Liver (tissue), 9 donors: ENCODE results near the gene ABHD17A. TPM values are rescaled to one million over a fixed set of nuclear protein-coding genes. Genes with fewer than 3 reads are reported as not detected.

Experiments
- DNase-seq: peaks from one replicate; pipeline ENCODE4 v3.0.0-alpha.2; 2017; ENCODE audit warnings: low spot score
- H3K27ac ChIP-seq, 2 donors: one replicate each; pipeline ENCODE4 v1.7.0; 2013; ENCODE audit warnings: inconsistent platforms in 2 of 2, low read length in 2 of 2, control low read depth in 1 of 2, low read depth in 1 of 2, mild to moderate bottlenecking in 1 of 2
- H3K27me3 ChIP-seq, 4 donors: one replicate each; pipeline versions ENCODE4 v1.6.1 to v1.7.0; 2013; ENCODE audit warnings: low read length in 3 of 4, inconsistent platforms in 1 of 4, mild to moderate bottlenecking in 1 of 4, moderate library complexity in 1 of 4; ENCODE audit not compliant: control insufficient read depth in 4 of 4, insufficient read depth in 4 of 4
- H3K36me3 ChIP-seq, 4 donors: one replicate each; pipeline versions ENCODE4 v1.6.1 to v1.7.0; 2013; ENCODE audit warnings: low read length in 3 of 4, mild to moderate bottlenecking in 3 of 4, low read depth in 1 of 4, moderate library complexity in 1 of 4; ENCODE audit not compliant: control insufficient read depth in 4 of 4, insufficient read depth in 3 of 4
- H3K4me1 ChIP-seq, 4 donors: one replicate each; pipeline versions ENCODE4 v1.6.1 to v1.7.0; 2013; ENCODE audit warnings: low read length in 3 of 4, mild to moderate bottlenecking in 3 of 4, moderate library complexity in 1 of 4; ENCODE audit not compliant: control insufficient read depth in 4 of 4, insufficient read depth in 4 of 4
- H3K4me3 ChIP-seq, 3 donors: one replicate each; pipeline versions ENCODE4 v1.6.1 to v1.7.0; 2013; ENCODE audit warnings: low read length in 3 of 3, control low read depth in 1 of 3, low read depth in 1 of 3, mild to moderate bottlenecking in 1 of 3
- H3K9ac ChIP-seq, 2 donors: one replicate each; pipeline ENCODE4 v1.7.0; 2013; ENCODE audit warnings: low read length in 2 of 2, mild to moderate bottlenecking in 2 of 2, moderate library complexity in 2 of 2, control low read depth in 1 of 2, low read depth in 1 of 2
- H3K9me3 ChIP-seq, 4 donors: one replicate each; pipeline versions ENCODE4 v1.6.1 to v1.7.0; 2013; ENCODE audit warnings: low read length in 3 of 4; ENCODE audit not compliant: control insufficient read depth in 4 of 4
- EGR1 ChIP-seq, 2 donors: IDR thresholded peaks; 2 replicates each; pipeline ENCODE4 v1.6.1; 2016 to 2018; ENCODE audit warnings: antibody characterized with exemption in 2 of 2, low read depth in 2 of 2
- FOXA1 ChIP-seq: IDR thresholded peaks from 2 replicates; pipeline ENCODE4 v1.6.1; 2016; ENCODE audit warnings: antibody characterized with exemption
- FOXA2 ChIP-seq: IDR thresholded peaks from 2 replicates; pipeline ENCODE4 v1.6.1; 2016; ENCODE audit warnings: antibody characterized with exemption
- GABPA ChIP-seq, 2 donors: IDR thresholded peaks in 1 of 2; conservative IDR thresholded peaks in 1 of 2; 2 replicates each; pipeline ENCODE4 v1.6.1; 2016; ENCODE audit warnings: antibody characterized with exemption in 2 of 2, mild to moderate bottlenecking in 1 of 2, moderate library complexity in 1 of 2
- HNF4A ChIP-seq, 2 donors: conservative IDR thresholded peaks; 2 replicates each; pipeline ENCODE4 v1.6.1; 2016; ENCODE audit warnings: antibody characterized with exemption in 2 of 2, mild to moderate bottlenecking in 2 of 2
- HNF4G ChIP-seq: IDR thresholded peaks from 2 replicates; pipeline ENCODE4 v1.6.1; 2016; ENCODE audit warnings: antibody characterized with exemption
- JUND ChIP-seq, 2 donors: IDR thresholded peaks; 2 replicates each; pipeline ENCODE4 v1.6.1; 2016; ENCODE audit warnings: antibody characterized with exemption in 2 of 2
- NR2F2 ChIP-seq: IDR thresholded peaks from 2 replicates; pipeline ENCODE4 v1.6.1; 2016; ENCODE audit warnings: antibody characterized with exemption
- RAD21 ChIP-seq, 2 donors: IDR thresholded peaks; 2 replicates each; pipeline ENCODE4 v1.6.1; 2016; ENCODE audit warnings: antibody characterized with exemption in 2 of 2, mild to moderate bottlenecking in 2 of 2
- RXRA ChIP-seq, 2 donors: IDR thresholded peaks; 2 replicates each; pipeline ENCODE4 v1.6.1; 2017 to 2018; ENCODE audit warnings: antibody characterized with exemption in 2 of 2, mild to moderate bottlenecking in 1 of 2
- SP1 ChIP-seq: IDR thresholded peaks from 2 replicates; pipeline ENCODE4 v1.6.1; 2018; ENCODE audit warnings: antibody characterized with exemption, mild to moderate bottlenecking
- TAF1 ChIP-seq: conservative IDR thresholded peaks from 2 replicates; pipeline ENCODE4 v1.6.1; 2016; ENCODE audit warnings: antibody characterized with exemption, mild to moderate bottlenecking
- YY1 ChIP-seq: IDR thresholded peaks from 2 replicates; pipeline ENCODE4 v1.6.1; 2016; ENCODE audit warnings: antibody characterized with exemption, mild to moderate bottlenecking
- WGBS: extraction: QIAGEN DNeasy Blood & Tissue Kit; methylation state at CpG from one replicate; pipeline ENCODE4 v1.1.7; 2013; 5-methylcytosine and 5-hydroxymethylcytosine counted together
- polyA plus RNA-seq, 2 donors: library from polyadenylated mRNA; stranded (reverse) in 1 of 2; unstranded in 1 of 2; fragments of 200-250 nt in 1 of 2; fragments of >200 nt in 1 of 2; fragmentation: Nextera tagmentation in 1 of 2; extraction: Ambion mirVana in 1 of 2; gene quantifications; one replicate each; pipeline versions ENCODE4 v1.2.1 to v1.2.3, GENCODE V29; 2013 to 2015
- total RNA-seq, 2 donors: library from RNA; depleted of rRNA; stranded (reverse); fragments of >200 nt; gene quantifications; one replicate each; pipeline ENCODE4 v1.2.3, GENCODE V29; 2014
- TF ChIP-seq, protein P1 (sequence below): IDR thresholded peaks from 2 replicates; pipeline ENCODE4 v1.6.1; 2016; ENCODE audit warnings: antibody characterized with exemption
- TF ChIP-seq, protein P2 (sequence below): IDR thresholded peaks from 2 replicates; pipeline ENCODE4 v1.6.1; 2016; ENCODE audit warnings: antibody characterized with exemption, mild to moderate bottlenecking
- TF ChIP-seq, protein P3 (sequence below): IDR thresholded peaks from 2 replicates; pipeline ENCODE4 v1.6.1; 2016; ENCODE audit warnings: antibody characterized with exemption
- TF ChIP-seq, protein P4 (sequence below): IDR thresholded peaks from 2 replicates; pipeline ENCODE4 v1.6.1; 2016; ENCODE audit warnings: antibody characterized with exemption
- TF ChIP-seq, protein P5 (sequence below): fragments of 150-350 bp; IDR thresholded peaks from 2 replicates; pipeline ENCODE4 v1.5.1; 2017; ENCODE audit warnings: improper control_type of control experiment, low read depth, low read length; ENCODE audit not compliant: missing input control
- donor health status: healthy.
- donor health status: healthy.
- donor health status: healthy.
- donor health status: healthy.
- donor health status: healthy.

The ABHD17A gene
- total and polyA plus RNA-seq, 4 donors: 8.1 to 30.2 (median 27.0) TPM

DNA sequence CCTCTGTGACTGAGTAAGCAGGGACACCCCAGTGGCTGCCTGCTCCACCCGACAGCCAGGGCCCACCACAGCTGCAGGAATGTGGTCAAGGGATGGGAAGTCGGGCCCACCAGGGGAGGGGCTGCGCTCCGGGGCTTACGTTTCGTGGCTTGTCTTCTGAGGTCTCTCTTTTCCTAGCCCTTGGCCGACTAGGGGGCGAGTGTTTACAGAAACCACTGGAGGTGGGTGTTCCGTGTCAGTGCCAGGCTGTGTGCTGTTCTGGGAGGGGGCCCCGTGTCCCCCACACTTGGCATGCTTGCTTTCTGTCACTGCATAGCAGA is 24.4 kb upstream of the ABHD17A start:
- no peak overlapping the region for H3K4me3 ChIP-seq
- DNase-seq: no peak
- TF ChIP-seq EGR1 (IDR thresholded peaks at IDR 0.05; ENCODE audit: low read depth in 2 of 2): no peak
- TF ChIP-seq JUND (IDR thresholded peaks at IDR 0.05): no peak
- TF ChIP-seq FOXA1: no peak
- no peak for TF ChIP-seq TAF1
- TF ChIP-seq, protein P1, sequence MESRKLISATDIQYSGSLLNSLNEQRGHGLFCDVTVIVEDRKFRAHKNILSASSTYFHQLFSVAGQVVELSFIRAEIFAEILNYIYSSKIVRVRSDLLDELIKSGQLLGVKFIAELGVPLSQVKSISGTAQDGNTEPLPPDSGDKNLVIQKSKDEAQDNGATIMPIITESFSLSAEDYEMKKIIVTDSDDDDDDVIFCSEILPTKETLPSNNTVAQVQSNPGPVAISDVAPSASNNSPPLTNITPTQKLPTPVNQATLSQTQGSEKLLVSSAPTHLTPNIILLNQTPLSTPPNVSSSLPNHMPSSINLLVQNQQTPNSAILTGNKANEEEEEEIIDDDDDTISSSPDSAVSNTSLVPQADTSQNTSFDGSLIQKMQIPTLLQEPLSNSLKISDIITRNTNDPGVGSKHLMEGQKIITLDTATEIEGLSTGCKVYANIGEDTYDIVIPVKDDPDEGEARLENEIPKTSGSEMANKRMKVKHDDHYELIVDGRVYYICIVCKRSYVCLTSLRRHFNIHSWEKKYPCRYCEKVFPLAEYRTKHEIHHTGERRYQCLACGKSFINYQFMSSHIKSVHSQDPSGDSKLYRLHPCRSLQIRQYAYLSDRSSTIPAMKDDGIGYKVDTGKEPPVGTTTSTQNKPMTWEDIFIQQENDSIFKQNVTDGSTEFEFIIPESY: no peak
- TF ChIP-seq GABPA (IDR thresholded peaks at IDR 0.05 in 1 of 2, conservative IDR thresholded peaks at IDR 0.05 in 1 of 2): no peak
- TF ChIP-seq, protein P2, sequence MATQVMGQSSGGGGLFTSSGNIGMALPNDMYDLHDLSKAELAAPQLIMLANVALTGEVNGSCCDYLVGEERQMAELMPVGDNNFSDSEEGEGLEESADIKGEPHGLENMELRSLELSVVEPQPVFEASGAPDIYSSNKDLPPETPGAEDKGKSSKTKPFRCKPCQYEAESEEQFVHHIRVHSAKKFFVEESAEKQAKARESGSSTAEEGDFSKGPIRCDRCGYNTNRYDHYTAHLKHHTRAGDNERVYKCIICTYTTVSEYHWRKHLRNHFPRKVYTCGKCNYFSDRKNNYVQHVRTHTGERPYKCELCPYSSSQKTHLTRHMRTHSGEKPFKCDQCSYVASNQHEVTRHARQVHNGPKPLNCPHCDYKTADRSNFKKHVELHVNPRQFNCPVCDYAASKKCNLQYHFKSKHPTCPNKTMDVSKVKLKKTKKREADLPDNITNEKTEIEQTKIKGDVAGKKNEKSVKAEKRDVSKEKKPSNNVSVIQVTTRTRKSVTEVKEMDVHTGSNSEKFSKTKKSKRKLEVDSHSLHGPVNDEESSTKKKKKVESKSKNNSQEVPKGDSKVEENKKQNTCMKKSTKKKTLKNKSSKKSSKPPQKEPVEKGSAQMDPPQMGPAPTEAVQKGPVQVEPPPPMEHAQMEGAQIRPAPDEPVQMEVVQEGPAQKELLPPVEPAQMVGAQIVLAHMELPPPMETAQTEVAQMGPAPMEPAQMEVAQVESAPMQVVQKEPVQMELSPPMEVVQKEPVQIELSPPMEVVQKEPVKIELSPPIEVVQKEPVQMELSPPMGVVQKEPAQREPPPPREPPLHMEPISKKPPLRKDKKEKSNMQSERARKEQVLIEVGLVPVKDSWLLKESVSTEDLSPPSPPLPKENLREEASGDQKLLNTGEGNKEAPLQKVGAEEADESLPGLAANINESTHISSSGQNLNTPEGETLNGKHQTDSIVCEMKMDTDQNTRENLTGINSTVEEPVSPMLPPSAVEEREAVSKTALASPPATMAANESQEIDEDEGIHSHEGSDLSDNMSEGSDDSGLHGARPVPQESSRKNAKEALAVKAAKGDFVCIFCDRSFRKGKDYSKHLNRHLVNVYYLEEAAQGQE: no peak
- TF ChIP-seq SP1: no peak
- TF ChIP-seq YY1: no peak
- TF ChIP-seq FOXA2: no peak
- whole genome bisulfite sequencing: 85% methylated on average over 10 of the region's 10 CpGs
- no peak overlapping the region for H3K27ac ChIP-seq
- peaks cover 0 to 11% (median 4%) of the 10 kb centered on the region in 4 donors for H3K36me3 ChIP-seq
- H3K4me1 ChIP-seq: peaks cover 3 to 11% (median 7%) of the 10 kb centered on the region in 4 donors
- no peaks in the 10 kb centered on the region for H3K9me3 ChIP-seq
- H3K9ac ChIP-seq: no peak overlapping the region
- H3K27me3 ChIP-seq: no peaks in the 10 kb centered on the region

DNA sequence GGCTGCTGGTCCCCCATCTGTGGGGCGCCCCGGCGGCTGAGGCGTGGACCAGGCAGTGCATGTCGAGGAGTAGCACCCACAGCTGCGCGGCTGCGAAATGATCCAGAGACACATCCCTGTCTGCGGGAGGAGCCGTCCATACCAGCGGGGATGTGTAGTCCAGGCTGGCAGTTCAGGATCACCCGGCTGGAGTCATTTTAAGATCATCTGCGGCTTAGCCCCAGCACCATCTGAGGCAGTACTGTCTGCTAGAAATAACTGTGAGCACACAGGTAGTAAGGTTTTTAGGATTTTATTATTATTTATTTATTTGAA is 23.0 kb upstream of the ABHD17A start:
- TF ChIP-seq, protein P3, sequence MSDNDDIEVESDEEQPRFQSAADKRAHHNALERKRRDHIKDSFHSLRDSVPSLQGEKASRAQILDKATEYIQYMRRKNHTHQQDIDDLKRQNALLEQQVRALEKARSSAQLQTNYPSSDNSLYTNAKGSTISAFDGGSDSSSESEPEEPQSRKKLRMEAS: no peak
- TF ChIP-seq TAF1 (no peak), JUND (IDR thresholded peaks at IDR 0.05) (no peak), HNF4G (no peak), RXRA (IDR thresholded peaks at IDR 0.05) (no peak), HNF4A (conservative IDR thresholded peaks at IDR 0.05) (no peak), NR2F2 (no peak), EGR1 (IDR thresholded peaks at IDR 0.05; ENCODE audit: low read depth in 2 of 2) (no peak), FOXA1 (no peak), SP1 (no peak), RAD21 (IDR thresholded peaks at IDR 0.05) (no peak)
- TF ChIP-seq, protein P2: no peak
- TF ChIP-seq, protein P4, sequence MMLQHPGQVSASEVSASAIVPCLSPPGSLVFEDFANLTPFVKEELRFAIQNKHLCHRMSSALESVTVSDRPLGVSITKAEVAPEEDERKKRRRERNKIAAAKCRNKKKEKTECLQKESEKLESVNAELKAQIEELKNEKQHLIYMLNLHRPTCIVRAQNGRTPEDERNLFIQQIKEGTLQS: no peak
- TF ChIP-seq, protein P1: no peak
- TF ChIP-seq, protein P5, sequence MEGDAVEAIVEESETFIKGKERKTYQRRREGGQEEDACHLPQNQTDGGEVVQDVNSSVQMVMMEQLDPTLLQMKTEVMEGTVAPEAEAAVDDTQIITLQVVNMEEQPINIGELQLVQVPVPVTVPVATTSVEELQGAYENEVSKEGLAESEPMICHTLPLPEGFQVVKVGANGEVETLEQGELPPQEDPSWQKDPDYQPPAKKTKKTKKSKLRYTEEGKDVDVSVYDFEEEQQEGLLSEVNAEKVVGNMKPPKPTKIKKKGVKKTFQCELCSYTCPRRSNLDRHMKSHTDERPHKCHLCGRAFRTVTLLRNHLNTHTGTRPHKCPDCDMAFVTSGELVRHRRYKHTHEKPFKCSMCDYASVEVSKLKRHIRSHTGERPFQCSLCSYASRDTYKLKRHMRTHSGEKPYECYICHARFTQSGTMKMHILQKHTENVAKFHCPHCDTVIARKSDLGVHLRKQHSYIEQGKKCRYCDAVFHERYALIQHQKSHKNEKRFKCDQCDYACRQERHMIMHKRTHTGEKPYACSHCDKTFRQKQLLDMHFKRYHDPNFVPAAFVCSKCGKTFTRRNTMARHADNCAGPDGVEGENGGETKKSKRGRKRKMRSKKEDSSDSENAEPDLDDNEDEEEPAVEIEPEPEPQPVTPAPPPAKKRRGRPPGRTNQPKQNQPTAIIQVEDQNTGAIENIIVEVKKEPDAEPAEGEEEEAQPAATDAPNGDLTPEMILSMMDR: no peak
- no peaks in the 10 kb centered on the region for H3K27me3 ChIP-seq
- no peaks in the 10 kb centered on the region for H3K9me3 ChIP-seq
- H3K36me3 ChIP-seq: peaks cover 0 to 8% (median 3%) of the 10 kb centered on the region in 4 donors
- H3K27ac ChIP-seq: no peak overlapping the region
- peaks cover 3 to 11% (median 7%) of the 10 kb centered on the region in 4 donors for H3K4me1 ChIP-seq
- H3K4me3 ChIP-seq: no peak overlapping the region
- no peak overlapping the region for H3K9ac ChIP-seq
- 83% methylated on average over 13 of the region's 13 CpGs for WGBS
- DNase-seq: no peak
